Transverse colon (tissue), 4 donors: ENCODE measurements around the gene NPPA. TPM values are rescaled to one million over a fixed set of nuclear protein-coding genes. Genes with fewer than 3 reads are reported as not detected.

ENCODE experiments used
- DNase-seq: peaks from one replicate; pipeline ENCODE4 v3.0.0-alpha.2; 2019
- H3K27ac ChIP-seq, 4 donors: fragments of 200-600 bp; sonication (generic); 2 replicates each; pipeline ENCODE4 v1.5.1; 2016 to 2018; ENCODE audit warnings: inconsistent platforms in 4 of 4
- H3K27me3 ChIP-seq: fragments of 200-600 bp; sonication (generic); 2 replicates; pipeline ENCODE4 v1.5.1; 2017; ENCODE audit warnings: inconsistent platforms
- H3K36me3 ChIP-seq, 4 donors: fragments of 200-600 bp; sonication (generic); 2 replicates each; pipeline ENCODE4 v1.5.1; 2017 to 2019; ENCODE audit warnings: inconsistent platforms in 4 of 4
- H3K4me1 ChIP-seq, 4 donors: fragments of 200-600 bp; sonication (generic); 2 replicates each; pipeline ENCODE4 v1.5.1; 2017 to 2020; ENCODE audit warnings: inconsistent platforms in 4 of 4
- H3K4me3 ChIP-seq, 4 donors: fragments of 200-600 bp; sonication (generic); 1 replicate in 1 of 4; 2 replicates in 3 of 4; pipeline versions ENCODE4 v1.5.1 to v1.6.1; 2017 to 2019; ENCODE audit warnings: inconsistent platforms in 4 of 4
- H3K9me3 ChIP-seq, 2 donors: fragments of 200-600 bp; sonication (generic); 2 replicates each; pipeline ENCODE4 v1.5.1; 2017 to 2019; ENCODE audit warnings: inconsistent platforms in 2 of 2
- EP300 ChIP-seq: sonication (generic); formaldehyde crosslinking; IDR thresholded peaks from one replicate; pipeline ENCODE4 v1.6.1; 2017; ENCODE audit warnings: antibody characterized with exemption, low read depth
- POLR2A ChIP-seq: fragments of 450-650 bp; IDR thresholded peaks from one replicate; pipeline ENCODE4 v1.6.1; 2016; ENCODE audit warnings: antibody characterized with exemption, mild to moderate bottlenecking, moderate library complexity
- POLR2AphosphoS5 ChIP-seq, 3 donors: sonication (generic); formaldehyde crosslinking; IDR thresholded peaks; one replicate each; pipeline ENCODE4 v1.6.1; 2016; ENCODE audit warnings: antibody characterized with exemption in 3 of 3
- WGBS, 2 donors: methylation state at CpG; one replicate each; pipeline ENCODE4 v1.1.5; 2018; ENCODE audit warnings: low coverage in 1 of 2; 5-methylcytosine and 5-hydroxymethylcytosine counted together
- in situ Hi-C, 4 donors: fragments of 200-750 bp; cut with MboI; loops; one replicate each; pipeline versions ENCODE4 v1.15.0 to v1.15.1; 2017; ENCODE audit warnings: low sequenced_read_pairs in 3 of 4, low pct_ligation_motif_present in 1 of 4, low pct_unique_long_range_greater_than_20kb in 1 of 4
- intact Hi-C: fragments of 100-400 bp; cut with DNase I; formaldehyde crosslinking; loops from one replicate; pipeline ENCODE4 v1.15.1; 2023; ENCODE audit warnings: low total_unique reads
- total RNA-seq, 4 donors: library from RNA; depleted of rRNA; stranded (reverse); fragments of >200 nt; gene quantifications; one replicate each; pipeline ENCODE4 v1.1.0, GENCODE V29; 2016
- TF ChIP-seq, protein P1 (sequence below), 5 experiments: fragments of 200-600 bp in 3 of 5; fragments of 450-650 bp in 2 of 5; sonication (generic) in 3 of 5; IDR thresholded peaks; 1 replicate in 2 of 5; 2 replicates in 3 of 5; pipeline ENCODE4 v1.5.1; 2016 to 2017; ENCODE audit warnings: antibody characterized with exemption in 5 of 5, inconsistent platforms in 3 of 5, mild to moderate bottlenecking in 2 of 5, moderate library complexity in 1 of 5

The NPPA gene
- total RNA-seq, 4 donors from 2014 or later = not detected

- H3K27ac ChIP-seq = no peak overlapping the region
- no peaks in the 10 kb centered on the region for H3K36me3 ChIP-seq
- no peaks in the 10 kb centered on the region for H3K9me3 ChIP-seq
- intact Hi-C loops (no loop called here), in situ Hi-C loops (no loop called here)
- H3K4me1 ChIP-seq = peaks cover 0 to 7% (median 0%) of the 10 kb centered on the region in 4 donors
- TF ChIP-seq POLR2AphosphoS5 (IDR thresholded peaks at IDR 0.05) (no peak), POLR2A (no peak), EP300 (no peak)
- TF ChIP-seq, protein P1, sequence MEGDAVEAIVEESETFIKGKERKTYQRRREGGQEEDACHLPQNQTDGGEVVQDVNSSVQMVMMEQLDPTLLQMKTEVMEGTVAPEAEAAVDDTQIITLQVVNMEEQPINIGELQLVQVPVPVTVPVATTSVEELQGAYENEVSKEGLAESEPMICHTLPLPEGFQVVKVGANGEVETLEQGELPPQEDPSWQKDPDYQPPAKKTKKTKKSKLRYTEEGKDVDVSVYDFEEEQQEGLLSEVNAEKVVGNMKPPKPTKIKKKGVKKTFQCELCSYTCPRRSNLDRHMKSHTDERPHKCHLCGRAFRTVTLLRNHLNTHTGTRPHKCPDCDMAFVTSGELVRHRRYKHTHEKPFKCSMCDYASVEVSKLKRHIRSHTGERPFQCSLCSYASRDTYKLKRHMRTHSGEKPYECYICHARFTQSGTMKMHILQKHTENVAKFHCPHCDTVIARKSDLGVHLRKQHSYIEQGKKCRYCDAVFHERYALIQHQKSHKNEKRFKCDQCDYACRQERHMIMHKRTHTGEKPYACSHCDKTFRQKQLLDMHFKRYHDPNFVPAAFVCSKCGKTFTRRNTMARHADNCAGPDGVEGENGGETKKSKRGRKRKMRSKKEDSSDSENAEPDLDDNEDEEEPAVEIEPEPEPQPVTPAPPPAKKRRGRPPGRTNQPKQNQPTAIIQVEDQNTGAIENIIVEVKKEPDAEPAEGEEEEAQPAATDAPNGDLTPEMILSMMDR (IDR thresholded peaks at IDR 0.05) = no peak
- 50 to 57% methylated on average over 2 to 6 of the region's 6 CpGs for WGBS, 2 donors
- H3K4me3 ChIP-seq = no peak overlapping the region
- H3K27me3 ChIP-seq = no peaks in the 10 kb centered on the region
- DNase-seq = no peak
Observed at GRCh38 chr1:11877074-11877473, 29.5 kb upstream of the NPPA start.

GRCh38 chr1:11875094-11875493 is 27.5 kb upstream of the NPPA start:
- no peak for DNase-seq
- Histone ChIP-seq H3K27ac (no peak overlapping the region), H3K4me1 (peaks cover 0 to 2% (median 0%) of the 10 kb centered on the region in 4 donors), H3K9me3 (no peaks in the 10 kb centered on the region), H3K27me3 (peaks cover 5% of the 10 kb centered on the region), H3K36me3 (no peaks in the 10 kb centered on the region), H3K4me3 (no peak overlapping the region)
- TF ChIP-seq, protein P1 (IDR thresholded peaks at IDR 0.05) = no peak
- TF ChIP-seq EP300 = no peak
- TF ChIP-seq POLR2AphosphoS5 (IDR thresholded peaks at IDR 0.05) = no peak
- TF ChIP-seq POLR2A = no peak
- in situ Hi-C loops = no loop called here
- WGBS, 2 donors = 88% methylated on average over 10 of the region's 10 CpGs; no CpG with 5 or more reads in 1 of the 2 donors
- intact Hi-C loops = no loop called here

GRCh38 chr1:11874624-11875023 is 27.0 kb upstream of the NPPA start:
- intact Hi-C loops = no loop called here
- no peak for DNase-seq
- Histone ChIP-seq H3K4me3 (no peak overlapping the region), H3K27ac (no peak overlapping the region), H3K4me1 (no peaks in the 10 kb centered on the region), H3K9me3 (no peaks in the 10 kb centered on the region), H3K27me3 (peaks cover 5% of the 10 kb centered on the region), H3K36me3 (no peaks in the 10 kb centered on the region)
- 63 to 75% methylated on average over 2 to 6 of the region's 6 CpGs for WGBS, 2 donors
- no peak for TF ChIP-seq EP300
- no peak for TF ChIP-seq POLR2AphosphoS5 (IDR thresholded peaks at IDR 0.05)
- TF ChIP-seq POLR2A = no peak
- TF ChIP-seq, protein P1 (IDR thresholded peaks at IDR 0.05) = no peak
- in situ Hi-C loops = no loop called here

- intact Hi-C loops (no loop called here), in situ Hi-C loops (no loop called here)
- Histone ChIP-seq H3K27ac (no peak overlapping the region), H3K4me1 (no peaks in the 10 kb centered on the region), H3K36me3 (no peaks in the 10 kb centered on the region), H3K27me3 (peaks cover 5% of the 10 kb centered on the region), H3K9me3 (no peaks in the 10 kb centered on the region), H3K4me3 (no peak overlapping the region)
- 63 to 66% methylated on average over 9 to 10 of the region's 10 CpGs for WGBS, 2 donors
- TF ChIP-seq, protein P1 (IDR thresholded peaks at IDR 0.05) = no peak
- TF ChIP-seq EP300 (peak; percentile 75), POLR2AphosphoS5 (IDR thresholded peaks at IDR 0.05) (no peak)
- no peak for DNase-seq
Observed at GRCh38 chr1:11874258-11874562, 26.6 kb upstream of the NPPA start.
